22Rv1 (cell line): ENCODE results near the gene KPNA4.

Experiments used
- CTCF ChIP-seq: fragments of 450-650 bp; IDR thresholded peaks from 2 replicates; pipeline ENCODE4 v1.5.1; 2017; ENCODE audit warnings: mild to moderate bottlenecking
- ZFX ChIP-seq: fragments of 450-650 bp; IDR thresholded peaks from 2 replicates; pipeline ENCODE4 v1.6.1; 2017; ENCODE audit warnings: antibody characterized with exemption, borderline replicate concordance

- TF ChIP-seq CTCF (no peak), ZFX (no peak)
Observed at GRCh38 chr3:160608870-160609269, 43.5 kb upstream of the KPNA4 start.
